ELF-1 (cell line): ENCODE measurements around the gene PHKA2.
"Not testable (repeated sequence)": the region's sequence is repeated elsewhere in the genome, so short reads cannot be mapped to it uniquely, and the experiment has no call there.

Experiments
- DNase-seq: peaks from one replicate; pipeline ENCODE4 v3.0.0-alpha.2; 2016; ENCODE audit warnings: low read depth, low spot score

The PHKA2 gene

DNA sequence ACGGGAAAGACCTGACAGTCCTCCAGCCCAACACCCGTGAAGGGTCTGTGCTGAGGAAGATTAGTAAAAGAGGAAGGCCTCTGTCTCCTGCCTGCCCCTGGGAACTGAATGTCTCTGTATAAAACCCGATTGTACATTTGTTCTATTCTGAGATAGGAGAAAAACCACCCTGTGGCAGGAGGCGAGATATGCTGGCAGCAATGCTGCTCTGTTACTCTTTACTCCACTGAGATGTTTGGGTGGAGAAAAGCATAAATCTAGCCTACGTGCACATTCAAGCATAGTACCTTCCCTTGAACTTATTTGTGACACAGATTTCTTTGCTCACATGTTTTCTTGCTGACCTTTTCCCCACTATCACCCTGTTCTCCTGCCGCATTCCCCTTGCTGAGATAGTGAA, 3.7 kb downstream of the PHKA2 start:
- not testable (repeated sequence) for DNase-seq

DNA sequence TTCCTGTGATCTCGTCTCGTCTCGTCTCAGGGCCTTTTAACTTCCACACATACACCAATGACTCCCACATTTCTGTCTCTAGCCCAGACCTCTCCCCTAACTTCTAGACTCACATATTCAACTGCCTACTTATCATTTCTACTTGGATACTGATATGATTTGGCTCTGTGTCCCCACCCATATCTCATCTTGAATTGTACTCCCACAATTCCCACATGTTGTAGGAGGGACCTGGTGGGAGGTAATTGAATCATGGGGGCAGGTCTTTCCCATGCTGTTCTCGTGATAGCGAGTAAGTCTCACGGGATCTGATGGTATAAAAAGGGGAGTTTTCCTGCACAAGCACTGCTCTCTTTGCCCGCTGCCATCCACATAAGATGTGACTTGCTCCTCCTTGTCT, 8.9 kb downstream of the PHKA2 start:
- no peak for DNase-seq

DNA sequence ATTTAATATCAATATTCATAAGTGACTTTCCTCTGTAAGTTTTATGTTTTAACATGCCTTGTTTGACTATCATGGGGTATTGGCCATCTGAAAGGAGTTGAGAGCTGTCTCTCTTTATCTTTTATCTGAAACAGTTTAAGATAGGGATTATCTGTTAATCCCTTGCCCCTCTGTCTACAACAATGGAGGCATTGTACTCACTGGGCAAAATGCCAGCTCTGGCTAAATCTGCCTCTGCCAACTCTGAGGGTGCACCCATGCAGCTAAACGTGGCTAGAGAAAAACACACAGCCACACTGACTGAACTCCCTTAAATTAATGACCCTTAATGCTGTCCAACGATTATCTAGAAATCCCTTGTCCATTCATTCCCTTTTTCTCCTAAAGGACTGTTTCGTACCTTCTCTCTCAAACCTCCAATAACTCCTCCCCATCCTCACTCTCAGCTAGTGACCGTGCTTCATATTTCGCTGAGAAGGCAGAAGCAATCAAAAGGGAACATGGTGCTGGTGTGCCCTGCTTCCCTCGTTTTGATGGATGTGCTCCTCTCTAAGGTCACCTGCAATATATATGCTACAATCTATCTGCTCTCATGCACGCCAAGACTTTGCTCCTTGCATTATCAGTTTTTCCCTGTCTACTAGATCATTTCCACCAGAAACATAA, 10.3 kb downstream of the PHKA2 start:
- no peak for DNase-seq

DNA sequence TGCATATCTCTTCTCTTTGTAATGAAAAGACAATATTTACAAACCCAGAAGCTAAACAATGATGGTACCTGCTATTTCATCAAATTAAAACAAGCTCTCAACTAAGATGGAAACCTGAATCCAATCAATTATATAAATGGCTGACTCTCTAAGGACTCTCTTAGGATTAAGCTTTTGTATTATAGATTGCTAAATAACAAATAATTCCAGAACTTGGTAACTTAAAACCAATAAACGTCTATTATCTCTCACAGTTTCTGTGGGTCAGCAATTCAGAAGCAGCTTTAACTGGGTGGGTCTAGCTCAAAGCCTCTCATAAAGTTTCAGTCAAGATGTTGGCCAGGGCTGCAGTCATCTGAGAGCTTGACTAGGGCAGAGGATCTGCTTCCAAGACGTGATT, 12.4 kb downstream of the PHKA2 start:
- DNase-seq = no peak

DNA sequence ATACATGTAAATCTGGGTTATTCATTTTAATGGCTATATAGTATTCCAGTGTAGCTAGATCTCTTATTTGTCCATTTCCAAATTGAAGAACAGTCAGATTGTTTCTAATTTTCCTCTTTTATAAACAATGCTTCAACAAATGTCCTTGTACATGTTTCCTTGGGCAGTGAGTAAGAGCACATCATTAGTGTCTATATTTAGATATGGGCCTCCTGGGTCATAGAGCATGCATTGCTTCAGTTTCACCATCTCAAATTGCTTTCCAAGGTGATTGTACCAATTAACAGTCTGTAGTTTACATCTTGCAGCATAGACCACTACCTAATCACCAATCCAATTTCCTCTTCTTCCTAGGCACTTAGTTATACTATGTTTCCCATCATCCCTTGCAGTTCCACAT, 13.4 kb downstream of the PHKA2 start:
- no peak for DNase-seq

DNA sequence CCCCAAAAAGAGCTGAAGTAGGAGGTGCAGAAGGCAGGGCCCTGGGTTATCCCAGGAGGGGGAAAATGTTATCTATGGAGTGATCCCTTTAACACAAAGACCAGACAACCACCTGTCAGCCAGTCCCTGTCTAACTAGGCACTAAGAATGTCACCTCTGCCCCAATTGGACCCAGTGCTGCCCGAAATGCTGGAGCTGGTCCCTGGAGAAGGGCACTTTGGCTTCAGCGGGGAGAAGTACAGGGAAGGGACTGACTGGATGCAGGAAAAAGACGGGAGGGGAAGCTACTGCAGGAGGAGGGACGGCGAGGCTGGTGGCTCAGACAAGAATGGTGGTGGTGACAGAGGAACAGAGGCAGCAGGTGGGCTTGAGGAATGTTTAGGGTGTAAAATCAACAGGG, 17.3 kb downstream of the PHKA2 start:
- DNase-seq = no peak

DNA sequence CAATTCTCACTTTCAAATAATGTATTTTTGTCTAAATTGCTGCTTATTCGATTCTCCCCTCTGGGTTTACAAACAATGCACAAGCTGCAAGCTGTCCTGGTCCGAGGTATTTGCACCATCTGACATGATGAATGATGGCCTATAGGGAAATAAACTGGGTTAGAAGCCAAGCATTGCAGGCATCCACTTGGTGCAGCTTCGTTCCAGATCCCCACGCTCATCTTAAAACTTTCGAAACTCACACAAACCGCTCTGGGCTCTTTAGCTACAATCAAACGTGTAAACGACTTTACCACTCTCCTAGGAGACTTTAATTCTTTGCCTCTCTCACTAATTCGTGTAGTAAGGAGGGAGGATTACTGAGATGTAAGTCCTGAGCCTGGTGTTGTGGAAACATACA, 19.0 kb downstream of the PHKA2 start:
- DNase-seq = no peak

DNA sequence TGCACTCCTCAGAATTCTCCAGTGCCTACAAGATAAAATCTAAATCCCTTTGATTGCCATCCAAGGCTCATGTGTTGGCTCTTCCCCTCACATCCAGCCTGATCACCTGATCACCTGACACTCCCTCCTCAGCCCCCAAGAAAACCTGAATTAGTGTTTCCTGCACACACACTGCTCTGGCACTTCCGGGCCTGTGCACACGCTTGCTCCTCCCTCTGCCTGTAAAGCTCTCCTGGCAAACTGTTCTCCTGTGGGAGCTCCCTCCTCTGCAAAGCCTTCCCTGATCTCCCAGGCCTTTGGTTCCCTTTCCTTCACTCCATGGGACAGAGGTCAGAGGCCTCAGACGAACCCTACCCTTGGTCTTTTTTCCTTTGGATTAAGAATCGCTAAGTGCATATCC, 19.9 kb downstream of the PHKA2 start:
- DNase-seq = no peak

DNA sequence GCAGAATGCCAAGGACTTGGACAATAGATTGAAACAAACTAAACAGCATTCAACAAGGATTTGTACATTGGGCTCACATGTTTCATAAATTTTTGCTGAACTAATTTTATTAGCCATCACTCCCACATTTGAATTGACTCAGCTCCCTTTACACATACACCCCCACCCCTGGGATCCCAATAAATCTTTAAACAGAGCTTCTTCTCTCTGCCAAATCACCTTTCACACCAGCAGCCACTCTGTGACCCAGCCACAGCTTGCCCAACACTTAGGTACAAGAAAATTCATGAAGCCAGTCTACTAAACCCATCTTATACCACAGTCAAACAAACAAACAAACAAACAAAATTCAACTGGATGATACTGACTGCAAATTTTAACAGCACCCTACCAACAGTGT, 21.6 kb downstream of the PHKA2 start:
- no peak for DNase-seq

DNA sequence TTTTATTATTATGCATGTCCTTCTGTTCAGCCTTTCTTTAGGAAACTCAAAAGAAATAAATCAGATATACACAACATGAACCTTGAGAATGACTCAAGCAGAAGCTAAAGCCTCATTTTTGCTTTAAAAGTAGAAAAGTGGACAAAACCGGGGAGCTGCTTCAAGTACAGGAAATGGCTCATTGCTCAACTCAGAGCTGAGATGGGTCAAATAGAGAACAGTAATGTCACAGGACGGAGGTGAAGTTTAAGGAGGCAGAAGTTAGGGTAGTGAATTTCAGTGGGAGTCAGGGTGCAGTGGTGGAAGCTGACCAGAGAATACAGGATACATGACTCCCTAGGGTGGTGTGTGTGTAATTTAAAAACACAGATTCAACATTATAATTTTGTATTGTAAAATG, 22.2 kb downstream of the PHKA2 start:
- no peak for DNase-seq

DNA sequence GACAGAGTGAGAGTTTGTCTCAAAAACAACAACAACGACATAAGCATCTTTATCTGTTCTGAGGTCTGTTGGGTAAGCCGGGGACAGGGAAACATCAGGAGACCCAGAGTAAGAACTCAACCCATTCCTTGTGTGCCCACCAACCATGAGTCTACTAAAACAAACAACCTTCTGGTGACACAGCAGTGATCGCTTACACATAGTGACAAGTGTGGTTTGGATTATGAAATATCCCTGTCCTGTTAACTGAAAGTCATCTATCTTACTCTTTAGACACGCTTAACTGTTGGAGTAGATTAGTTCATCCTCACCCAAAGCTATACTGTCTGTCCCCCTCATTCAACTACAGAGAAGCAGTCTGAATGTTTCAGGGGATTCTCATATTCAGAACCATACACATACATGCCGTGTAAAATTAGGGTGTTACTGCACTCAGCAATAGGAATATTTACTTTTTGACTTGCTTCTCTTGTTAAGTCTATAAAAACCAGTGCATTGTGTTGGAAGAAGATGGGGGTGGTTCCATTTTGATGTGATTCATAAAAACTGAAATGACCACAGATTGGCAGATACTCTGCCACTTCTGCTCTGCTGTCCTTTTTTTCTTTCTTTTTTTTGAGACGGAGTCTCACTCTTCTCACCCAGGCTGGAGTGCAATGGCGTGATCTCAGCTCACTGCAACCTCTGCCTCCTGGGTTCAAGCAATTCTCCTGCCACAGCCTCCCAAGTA, 27.4 kb downstream of the PHKA2 start:
- DNase-seq = no peak

DNA sequence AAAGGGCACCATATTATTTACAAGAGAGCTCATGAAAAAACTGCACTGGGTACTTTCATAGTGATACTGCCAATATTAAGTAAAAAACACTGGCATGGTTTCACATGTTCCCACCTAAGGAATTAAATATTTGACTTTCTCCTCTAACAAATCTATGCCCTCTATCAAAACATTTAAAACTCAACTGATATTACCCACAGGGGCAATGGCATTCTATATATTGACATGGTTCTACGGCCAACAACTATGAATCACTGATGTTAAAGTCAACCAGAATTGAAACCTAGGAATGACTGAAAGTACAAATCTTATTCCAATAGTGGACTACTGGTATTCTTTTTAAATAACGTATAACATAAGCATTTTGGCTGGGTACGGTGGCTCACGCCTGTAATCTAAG, 28.2 kb downstream of the PHKA2 start:
- DNase-seq = no peak

DNA sequence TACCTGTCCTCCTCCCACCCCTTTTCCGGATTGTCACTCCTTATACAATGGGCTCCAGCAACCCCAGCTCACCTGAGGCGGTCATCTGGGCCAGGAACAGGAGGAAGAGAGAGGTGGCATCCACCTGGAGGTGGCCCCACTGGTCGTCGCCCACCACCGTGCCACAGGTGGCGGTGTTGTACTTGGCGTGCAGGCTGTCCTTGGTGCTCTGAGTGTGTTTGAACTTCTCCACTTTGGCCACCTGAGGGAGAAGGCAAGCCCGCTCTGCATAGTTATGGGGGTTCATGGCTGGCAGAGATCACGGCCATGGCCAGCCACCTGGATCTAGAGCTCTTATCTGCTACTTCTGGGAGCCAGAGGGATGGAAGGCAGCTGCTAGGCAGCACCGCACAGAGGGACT, 32.9 kb downstream of the PHKA2 start:
- DNase-seq = no peak

DNA sequence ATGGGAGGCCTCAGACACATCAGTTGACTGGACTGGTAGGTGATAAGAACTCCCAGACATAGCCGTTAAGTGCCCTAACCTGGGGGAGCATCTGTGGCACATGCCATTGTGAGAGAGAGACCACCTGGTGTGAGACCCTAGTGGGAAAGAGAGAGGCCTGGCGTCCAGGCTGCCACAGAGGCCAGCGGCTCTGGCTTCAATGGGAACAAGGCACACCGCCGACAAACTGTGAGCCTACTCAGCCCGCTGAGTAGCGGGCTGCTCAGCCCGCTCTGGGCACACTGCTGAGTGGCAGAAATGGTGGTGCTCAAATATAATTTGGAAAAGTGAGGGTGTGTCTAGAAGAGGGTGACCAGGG, 34.0 kb downstream of the PHKA2 start:
- no peak for DNase-seq

DNA sequence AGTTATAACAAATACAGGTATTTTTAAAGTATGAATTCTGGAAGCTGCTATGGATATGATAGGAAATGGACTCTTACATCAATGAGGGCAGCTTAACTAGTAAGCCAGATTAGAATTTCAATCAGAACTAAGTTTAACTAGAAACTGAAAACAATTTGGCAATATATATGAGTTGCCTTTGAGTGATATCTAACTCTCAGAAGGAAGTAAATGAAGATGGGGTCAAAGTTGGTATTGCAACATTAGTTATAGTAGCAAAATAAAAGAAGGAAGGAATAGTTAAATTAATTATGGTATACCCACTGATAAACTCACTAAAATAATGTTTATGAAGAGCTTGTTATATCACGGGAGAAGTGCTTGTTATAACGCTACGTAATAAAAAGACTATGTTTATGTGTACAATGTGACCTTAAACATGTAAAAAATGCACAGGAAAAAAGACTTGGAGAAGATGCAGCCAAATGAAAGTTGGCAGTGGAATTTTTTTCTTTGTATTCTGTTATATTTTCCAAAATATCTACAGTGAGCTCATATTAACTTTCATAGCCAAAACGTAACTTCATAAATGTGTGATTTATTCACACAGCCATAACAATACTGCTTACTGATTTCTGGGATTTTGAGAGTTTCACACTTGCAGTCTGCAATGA, 34.5 kb downstream of the PHKA2 start:
- no peak for DNase-seq

DNA sequence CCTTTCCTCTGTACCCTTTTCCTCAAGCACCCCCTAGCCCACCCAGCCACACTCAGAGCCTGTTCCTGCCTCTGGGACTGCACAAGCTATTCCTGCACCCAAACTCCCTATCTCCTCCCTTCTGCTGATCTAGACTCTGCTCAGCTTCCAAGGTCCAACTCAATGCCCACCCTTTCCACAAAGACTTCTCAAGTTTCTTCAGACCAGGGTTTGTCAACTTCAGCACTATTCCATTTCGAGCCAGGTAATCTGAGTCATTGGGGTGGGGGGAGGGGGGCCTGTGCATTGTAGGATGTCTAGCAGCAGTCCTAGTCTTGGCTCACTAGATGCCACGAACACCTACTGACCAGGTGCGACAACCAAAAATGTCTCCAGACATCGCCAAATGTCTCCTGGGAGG, 37.3 kb downstream of the PHKA2 start:
- DNase-seq = no peak

DNA sequence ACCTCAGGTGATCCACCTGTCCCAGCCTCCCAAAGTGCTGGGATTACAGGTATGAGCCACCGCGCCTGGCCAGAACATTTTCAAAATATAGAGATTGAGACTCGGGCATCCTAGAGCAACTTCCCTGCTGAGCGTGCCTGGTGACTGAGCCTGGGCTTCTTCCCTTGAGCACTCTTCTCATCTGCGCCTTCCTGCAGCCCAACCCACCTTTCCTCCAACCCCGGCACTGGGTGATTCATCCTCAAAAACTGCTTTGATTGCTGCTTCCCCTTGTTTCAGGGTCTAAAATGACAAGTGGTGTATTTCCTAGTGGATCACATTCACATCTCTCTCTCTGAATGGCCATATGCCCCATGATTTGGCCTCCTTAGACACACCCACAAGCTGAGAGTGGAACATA, 37.8 kb downstream of the PHKA2 start:
- peak; percentile 20 for DNase-seq

DNA sequence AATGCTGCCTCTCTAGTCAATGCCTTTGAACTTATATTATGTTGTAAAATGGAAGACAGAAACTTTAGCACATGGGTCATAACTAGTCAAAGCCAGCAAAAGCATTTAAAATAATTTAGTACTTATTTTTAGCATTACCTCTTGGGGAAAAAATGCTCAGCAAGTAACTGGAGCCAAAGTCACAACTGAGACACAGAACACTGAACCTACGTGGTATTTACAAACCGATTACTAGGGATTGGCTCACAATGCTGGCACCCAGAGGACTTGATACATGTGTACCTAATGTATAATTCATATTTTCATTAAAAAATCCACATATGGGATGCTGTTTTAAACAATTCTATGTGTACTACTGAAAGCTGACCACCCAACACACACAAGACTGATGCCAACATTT, 38.4 kb downstream of the PHKA2 start:
- no peak for DNase-seq

DNA sequence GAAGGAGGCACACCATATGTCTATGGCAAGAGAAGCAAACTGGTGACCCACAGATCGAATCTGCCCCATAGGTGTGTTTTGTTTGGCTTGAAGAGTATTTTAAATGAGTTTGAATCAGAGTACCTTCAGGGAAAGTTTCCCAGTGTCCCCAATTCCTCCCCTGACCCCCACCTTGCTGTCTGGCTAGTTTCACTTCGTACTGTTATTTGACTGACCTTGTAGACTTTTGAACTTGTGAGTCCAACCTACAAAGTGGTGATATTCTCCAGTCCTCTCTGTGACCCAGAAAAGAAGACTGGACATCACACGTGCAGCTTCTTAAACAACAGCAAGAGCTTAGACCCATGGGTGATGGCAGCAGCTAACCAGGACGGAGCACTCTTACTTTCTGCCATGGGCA, 39.4 kb downstream of the PHKA2 start:
- no peak for DNase-seq

DNA sequence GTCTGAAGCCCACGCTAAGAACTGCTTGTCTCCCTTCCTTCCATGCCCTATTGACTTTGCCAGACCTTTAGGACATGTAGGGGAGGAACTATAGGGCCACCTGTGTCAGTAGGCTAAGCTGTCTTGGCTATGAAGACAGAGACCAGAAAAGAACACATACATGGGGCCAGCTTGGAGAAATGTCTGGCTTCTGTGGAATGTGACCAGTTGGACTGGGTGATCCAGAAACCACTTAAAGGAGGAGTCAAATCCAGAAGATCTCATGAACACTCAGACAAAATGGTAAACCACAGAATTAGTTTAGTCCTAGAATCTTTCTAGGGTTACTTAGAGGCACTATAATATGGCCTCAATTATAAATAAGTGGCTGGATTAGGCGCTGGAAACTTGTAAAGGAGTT, 42.0 kb downstream of the PHKA2 start:
- no peak for DNase-seq

DNA sequence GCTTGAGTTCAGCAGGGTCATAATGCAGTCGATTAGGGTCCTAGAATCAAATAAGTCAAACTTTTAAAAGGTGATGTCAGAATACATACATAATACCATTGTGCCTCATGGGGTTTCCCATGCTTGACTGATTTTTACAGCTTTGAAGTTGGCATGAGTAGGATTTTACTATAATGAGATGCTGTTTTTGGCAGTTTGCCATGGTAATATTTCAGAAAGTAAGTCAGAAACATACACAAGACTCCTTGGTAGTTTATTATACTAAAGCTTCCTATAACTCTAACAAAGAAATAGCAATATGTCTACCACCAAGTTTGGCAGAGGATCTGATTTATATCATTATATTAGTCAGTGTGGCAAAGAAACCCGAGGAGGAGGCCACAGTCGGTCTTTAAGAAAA, 45.2 kb downstream of the PHKA2 start:
- DNase-seq = no peak

DNA sequence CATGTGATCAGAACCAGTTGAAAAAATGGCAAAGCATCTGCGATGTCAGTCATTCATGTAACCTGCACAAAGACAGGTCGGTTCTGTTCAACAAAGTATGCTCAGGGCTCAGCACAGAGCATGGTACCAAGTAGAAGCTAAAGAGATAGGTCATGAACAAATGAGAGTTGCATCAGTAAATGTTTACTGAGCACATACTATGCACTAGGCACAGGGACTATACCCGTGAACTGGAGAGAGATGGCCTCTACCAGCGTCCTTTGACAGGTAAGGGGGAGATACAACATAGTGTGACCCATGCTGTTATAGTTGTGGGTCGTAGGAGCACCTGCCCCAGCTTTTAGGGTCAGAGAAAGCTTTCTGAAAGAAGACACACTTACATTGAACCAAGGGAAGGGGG, 46.7 kb downstream of the PHKA2 start:
- DNase-seq = no peak

DNA sequence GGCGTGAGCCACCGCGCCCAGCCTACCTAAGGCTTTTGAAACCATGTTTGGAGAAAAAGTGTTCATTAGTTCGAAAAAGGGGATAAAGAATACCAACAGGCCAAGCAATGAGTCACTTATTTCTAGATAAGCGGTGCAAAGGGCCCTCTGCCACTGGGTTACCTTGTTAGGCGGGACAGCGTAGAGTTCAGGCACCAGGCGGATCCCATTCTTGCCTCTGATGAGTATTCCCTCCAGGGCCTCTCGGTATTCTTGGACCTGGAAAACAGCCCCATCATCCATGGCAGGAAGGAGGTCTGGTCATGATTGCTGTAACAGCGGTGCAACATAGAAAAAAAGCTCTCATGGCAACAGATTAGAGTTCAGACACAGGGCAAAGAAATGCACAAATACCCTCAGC, 48.0 kb downstream of the PHKA2 start:
- DNase-seq = no peak
